Lower lobe of right lung (tissue), 2 donors: Measurements from ENCODE around the gene KCNAB1. TPM values are rescaled to one million over a fixed set of nuclear protein-coding genes. Genes with fewer than 3 reads are reported as not detected.

Source experiments
- ATAC-seq, 2 donors: fragments of 200-7000 bp; cut with Tn5 transposase; one replicate each; pipeline ENCODE4 v1.9.1; 2020 to 2022; ENCODE audit warnings: mild to moderate bottlenecking in 2 of 2, moderate library complexity in 2 of 2
- DNase-seq: peaks from one replicate; pipeline ENCODE4 v3.0.0-alpha.2; 2020
- H3K27ac ChIP-seq: fragments of 200-600 bp; one replicate; pipeline ENCODE4 v1.8.0; 2022
- H3K27me3 ChIP-seq: fragments of 200-600 bp; one replicate; pipeline ENCODE4 v1.8.0; 2022; ENCODE audit warnings: low read depth
- H3K36me3 ChIP-seq: fragments of 200-600 bp; one replicate; pipeline ENCODE4 v1.8.0; 2022; ENCODE audit warnings: mild to moderate bottlenecking
- H3K4me1 ChIP-seq: fragments of 200-600 bp; one replicate; pipeline ENCODE4 v1.8.0; 2022
- H3K4me3 ChIP-seq: fragments of 200-600 bp; one replicate; pipeline ENCODE4 v1.8.0; 2022; ENCODE audit warnings: mild to moderate bottlenecking
- H3K9me3 ChIP-seq: fragments of 200-600 bp; one replicate; pipeline ENCODE4 v1.8.0; 2022
- CTCF ChIP-seq: fragments of 200-600 bp; IDR thresholded peaks from one replicate; pipeline ENCODE4 v1.8.0; 2022; ENCODE audit warnings: antibody characterized with exemption, mild to moderate bottlenecking
- intact Hi-C: fragments of 100-400 bp; cut with DNase I; formaldehyde crosslinking; loops from one replicate; pipeline ENCODE4 v1.11.0; 2022
- total RNA-seq: library from RNA; stranded (reverse); fragmentation: NEBNext Ultra II Directional; extraction: Animal tissue kit (Norgen Biotek cat#: 25700); gene quantifications from one replicate; pipeline ENCODE4 v1.2.1, GENCODE V29; 2021
- donor health status: DM: no; HTN: yes; CAD: no; lungs with severe emphysema.

KCNAB1 gene
- total RNA-seq, 1 donor from 2014 or later: 4.7 TPM

DNA sequence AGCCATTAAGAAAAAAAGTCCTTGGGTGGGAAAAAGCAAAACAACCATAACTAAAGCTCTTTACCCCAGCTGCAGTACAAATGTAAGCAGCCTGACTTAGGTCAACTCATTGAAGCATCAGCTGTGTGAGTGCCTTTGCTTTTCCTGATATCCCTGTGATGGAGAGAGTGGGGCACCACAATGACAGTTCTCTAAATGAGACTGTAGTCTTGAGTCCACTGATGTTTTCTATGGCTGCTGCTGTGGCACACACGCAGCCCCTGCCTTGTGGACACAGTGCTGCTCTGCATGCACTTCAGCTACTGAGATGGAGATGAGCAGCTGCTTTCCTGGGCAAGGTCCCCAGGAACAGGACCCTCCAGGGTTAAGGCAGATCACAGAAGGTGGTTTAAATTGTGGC, 173.2 kb downstream of the KCNAB1 start:
- peaks cover 45% of the 10 kb centered on the region for H3K27me3 ChIP-seq
- no peaks in the 10 kb centered on the region for H3K9me3 ChIP-seq

GRCh38 chr3:156297582-156297981, 177.2 kb downstream of the KCNAB1 start:
- H3K4me1 ChIP-seq: peaks cover 6% of the 10 kb centered on the region
- no peak overlapping the region for H3K4me3 ChIP-seq
- no peak for TF ChIP-seq CTCF
- no peaks in the 10 kb centered on the region for H3K9me3 ChIP-seq
- no peaks in the 10 kb centered on the region for H3K36me3 ChIP-seq
- peaks cover 15% of the 10 kb centered on the region for H3K27me3 ChIP-seq
- H3K27ac ChIP-seq: no peak overlapping the region
- ATAC-seq: no peak
- intact Hi-C loops: no loop called here
- no peak for DNase-seq

More for the DNA sequence above, 173.2 kb downstream of the KCNAB1 start:
- Histone ChIP-seq H3K36me3 (no peaks in the 10 kb centered on the region), H3K4me3 (no peak overlapping the region), H3K4me1 (peaks cover 12% of the 10 kb centered on the region), H3K27ac (no peak overlapping the region)
- TF ChIP-seq CTCF: no peak
- no peak for ATAC-seq
- intact Hi-C loops: no loop called here
- DNase-seq: no peak

DNA sequence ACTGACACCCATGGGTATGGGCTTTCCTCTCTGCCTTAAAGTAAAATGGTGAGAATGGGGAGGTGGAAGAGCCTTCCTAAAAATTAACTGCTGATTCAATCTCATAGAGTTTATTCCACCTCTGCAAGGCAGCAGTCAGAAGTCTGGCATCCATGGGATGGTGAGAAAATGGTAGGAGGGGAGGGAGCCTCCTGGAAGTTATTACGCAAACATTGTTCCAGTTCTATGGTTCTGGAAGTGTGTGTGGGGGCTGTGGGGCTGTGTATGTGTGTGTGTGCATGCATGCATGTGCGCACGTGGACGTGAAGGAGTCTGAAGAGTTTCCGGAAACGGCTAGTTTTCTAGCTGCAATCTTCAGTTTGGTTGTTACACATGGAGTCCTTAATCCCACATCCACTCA, 177.6 kb downstream of the KCNAB1 start:
- Histone ChIP-seq H3K4me1 (peaks cover 9% of the 10 kb centered on the region), H3K27me3 (peaks cover 11% of the 10 kb centered on the region), H3K4me3 (no peak overlapping the region), H3K9me3 (no peaks in the 10 kb centered on the region), H3K27ac (no peak overlapping the region), H3K36me3 (no peaks in the 10 kb centered on the region)
- ATAC-seq: no peak
- intact Hi-C loops: no loop called here
- no peak for DNase-seq
- no peak for TF ChIP-seq CTCF

GRCh38 chr3:156298938-156299337, 178.6 kb downstream of the KCNAB1 start:
- DNase-seq (peak; percentile 77), ATAC-seq (peak; percentile 60 to 70)
- intact Hi-C loops: no loop called here
- no peak for TF ChIP-seq CTCF
- H3K4me3 ChIP-seq: no peak overlapping the region
- no peak overlapping the region for H3K27ac ChIP-seq
- H3K27me3 ChIP-seq: peaks cover 2% of the 10 kb centered on the region
- H3K4me1 ChIP-seq: peaks cover 19% of the 10 kb centered on the region
- H3K9me3 ChIP-seq: no peaks in the 10 kb centered on the region
- no peaks in the 10 kb centered on the region for H3K36me3 ChIP-seq

DNA sequence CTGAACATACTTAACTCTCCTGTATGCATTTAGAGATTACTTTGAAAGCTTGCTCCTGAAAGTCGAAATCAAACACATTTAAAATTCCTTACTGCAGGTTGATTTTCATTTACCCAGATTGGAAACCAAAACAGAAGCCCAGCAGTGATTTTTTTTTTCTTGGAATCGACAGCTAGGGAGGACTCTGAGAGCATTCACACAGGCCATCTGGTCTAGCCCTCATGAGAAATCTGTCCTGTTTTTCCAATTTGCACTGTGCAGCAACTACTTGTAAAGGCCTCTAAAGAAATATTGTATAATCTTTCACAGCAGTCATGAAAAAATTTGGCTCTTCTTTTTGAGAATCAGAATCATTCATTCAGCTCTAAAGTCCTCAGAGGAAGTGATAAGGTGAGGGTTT, 179.2 kb downstream of the KCNAB1 start:
- H3K36me3 ChIP-seq: no peaks in the 10 kb centered on the region
- no peaks in the 10 kb centered on the region for H3K9me3 ChIP-seq
- intact Hi-C loops: no loop called here
- DNase-seq: no peak
- TF ChIP-seq CTCF: no peak
- no peaks in the 10 kb centered on the region for H3K27me3 ChIP-seq
- no peak overlapping the region for H3K27ac ChIP-seq
- ATAC-seq: no peak
- H3K4me1 ChIP-seq: peaks cover 25% of the 10 kb centered on the region
- no peak overlapping the region for H3K4me3 ChIP-seq

DNA sequence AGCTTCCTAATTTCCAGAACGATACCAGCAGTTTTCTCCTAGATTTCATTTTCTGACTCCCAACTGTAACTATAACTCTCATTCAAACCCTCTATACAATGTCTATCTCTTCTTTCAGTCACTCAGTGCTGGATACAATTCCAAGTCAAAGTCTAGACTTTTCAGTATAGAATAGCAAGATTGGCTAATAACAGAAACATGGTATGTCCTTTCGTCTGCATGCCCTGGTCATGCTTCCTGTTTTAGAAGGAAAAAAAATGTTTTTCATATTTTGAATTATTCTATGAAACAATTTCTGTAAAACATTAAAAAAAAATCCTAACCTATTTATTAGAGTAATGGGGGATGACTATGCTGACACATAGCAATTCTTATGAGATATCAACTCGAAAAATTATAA, 180.0 kb downstream of the KCNAB1 start:
- Histone ChIP-seq H3K4me1 (peaks cover 26% of the 10 kb centered on the region), H3K36me3 (no peaks in the 10 kb centered on the region), H3K27ac (no peak overlapping the region), H3K27me3 (no peaks in the 10 kb centered on the region), H3K9me3 (no peaks in the 10 kb centered on the region), H3K4me3 (no peak overlapping the region)
- TF ChIP-seq CTCF: no peak
- DNase-seq (no peak), ATAC-seq (no peak)
- intact Hi-C loops: no loop called here
